Stimulated activated CD4-positive, alpha-beta T cell treated with anti-CD3 and anti-CD28 coated beads, Interleukin-1b, Interleukin-23, amount 100 ng/mL, for 4 hours (primary cell): ENCODE data around the gene TOX3.

Experiments
- DNase-seq, 2 donors: peaks; one replicate each; pipeline ENCODE4 v3.0.0-alpha.2; 2020; ENCODE audit warnings: low read depth in 2 of 2

Gene TOX3

GRCh38 chr16:52492789-52493357 is 54.1 kb downstream of the TOX3 start:
- DNase-seq: no peak

DNA sequence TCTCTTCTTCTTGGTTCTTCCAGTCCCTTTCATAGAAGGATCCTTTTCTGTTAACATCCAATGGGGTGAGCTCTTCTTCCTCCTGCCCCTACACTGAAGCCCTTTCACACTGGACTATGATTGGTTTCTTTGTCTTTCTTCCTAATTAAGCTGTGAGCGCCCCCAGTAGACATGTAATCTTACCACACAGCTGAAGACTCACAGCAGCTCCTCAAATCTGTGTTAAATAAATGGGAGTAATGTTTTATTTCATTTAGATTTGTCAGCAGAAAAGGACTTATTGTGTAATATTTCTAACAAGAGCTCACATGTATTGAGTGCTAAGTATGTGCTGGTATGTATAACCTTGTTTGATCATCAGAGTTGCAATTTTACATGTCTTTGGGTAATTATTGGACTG is 55.7 kb downstream of the TOX3 start:
- DNase-seq: no peak

DNA sequence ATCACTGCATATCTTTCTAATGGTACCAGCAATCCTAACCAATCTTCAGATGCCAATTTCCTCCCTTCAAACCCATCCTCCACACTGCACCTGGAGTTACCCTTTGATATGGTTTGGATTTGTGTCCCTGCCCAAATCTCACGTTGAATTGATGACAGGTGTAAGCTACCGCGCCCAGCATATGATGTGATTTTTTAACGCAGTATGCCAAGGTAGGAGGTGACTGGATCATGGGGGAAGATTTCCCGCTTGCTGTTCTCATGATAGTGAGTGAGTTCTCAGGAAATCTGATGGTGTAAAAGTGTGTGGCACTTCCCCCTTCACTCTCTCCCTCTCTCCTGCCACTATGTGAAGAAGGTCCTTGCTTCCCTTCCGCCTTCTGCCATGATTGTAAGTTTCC is 57.0 kb downstream of the TOX3 start:
- no peak for DNase-seq

DNA sequence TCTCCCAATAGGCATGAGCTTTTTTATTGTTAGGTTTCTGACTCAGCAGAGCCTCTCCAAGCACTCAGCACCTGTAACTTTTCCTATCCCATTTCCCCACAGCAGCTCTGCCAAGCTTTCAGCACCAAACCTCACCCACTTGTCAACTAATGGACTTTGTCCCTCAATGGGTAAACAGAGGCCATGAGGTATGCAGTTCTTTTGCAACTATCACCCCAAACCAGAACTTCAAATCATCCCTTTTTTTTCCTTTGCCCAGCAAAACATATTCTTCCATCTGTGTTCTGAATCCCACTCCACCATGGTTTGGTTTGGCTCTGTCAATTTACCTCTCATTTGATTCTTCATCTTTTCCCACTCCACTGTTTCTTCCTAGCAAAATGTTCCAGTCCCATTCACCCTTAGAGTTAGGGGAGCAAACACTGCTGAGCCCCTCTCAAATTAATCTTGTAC is 58.1 kb downstream of the TOX3 start:
- DNase-seq: no peak

DNA sequence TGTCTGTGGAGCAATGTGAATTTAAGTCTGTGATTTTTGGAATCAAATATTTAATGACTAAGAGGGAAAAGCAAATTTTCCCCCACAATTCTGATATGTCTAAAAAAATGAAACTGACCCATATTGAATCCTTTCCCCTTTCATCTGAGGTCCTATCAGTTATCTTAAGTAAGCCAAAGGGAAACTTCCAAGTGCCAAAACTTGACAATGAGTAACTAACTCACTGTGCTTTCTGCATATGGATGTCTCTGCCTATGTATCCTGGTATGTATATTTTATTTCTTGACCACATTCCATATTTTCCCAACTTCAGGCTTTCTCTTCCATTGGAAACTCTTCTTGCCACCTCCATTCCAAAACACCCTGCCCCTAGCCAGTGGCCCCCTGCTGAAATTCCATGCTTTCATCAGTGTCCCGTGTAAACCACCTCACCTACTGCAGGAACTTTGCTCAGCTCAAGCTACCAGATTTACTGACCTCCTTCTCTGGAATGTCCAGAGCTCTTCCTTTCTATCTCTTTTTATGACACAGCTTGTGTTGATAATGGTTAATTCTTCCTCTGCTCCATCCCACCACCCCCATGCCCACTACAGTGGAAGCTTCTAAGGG is 59.0 kb downstream of the TOX3 start:
- no peak for DNase-seq

- no peak for DNase-seq
Observed at GRCh38 chr16:52480237-52480636, 66.7 kb downstream of the TOX3 start.

- DNase-seq: no peak
Observed at GRCh38 chr16:52476111-52476510, 70.8 kb downstream of the TOX3 start.

- no peak for DNase-seq
Observed at GRCh38 chr16:52474679-52475078, 72.3 kb downstream of the TOX3 start.

GRCh38 chr16:52473096-52473495 is 73.8 kb downstream of the TOX3 start:
- DNase-seq: no peak

GRCh38 chr16:52471650-52472370 is 75.1 kb downstream of the TOX3 start:
- DNase-seq: no peak

GRCh38 chr16:52470585-52470984 is 76.4 kb downstream of the TOX3 start:
- DNase-seq: no peak

DNA sequence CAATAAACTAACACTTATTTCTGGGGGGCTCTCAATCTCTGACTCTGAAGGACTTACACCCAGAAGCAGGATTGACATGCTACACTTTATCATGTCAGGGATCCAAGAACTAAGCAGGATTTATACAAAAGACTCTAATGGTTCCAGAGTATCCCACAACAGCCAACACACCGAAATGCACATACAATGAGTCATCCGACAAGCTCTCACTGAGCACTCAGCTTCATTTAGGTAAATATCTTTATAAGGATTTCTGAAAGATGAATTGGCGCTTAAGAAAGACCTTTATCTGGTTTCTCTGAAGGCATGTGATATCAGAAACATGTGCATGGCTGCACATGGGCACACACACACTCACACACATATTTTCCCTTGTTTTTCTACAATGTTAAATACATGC is 77.2 kb downstream of the TOX3 start:
- DNase-seq: no peak

DNA sequence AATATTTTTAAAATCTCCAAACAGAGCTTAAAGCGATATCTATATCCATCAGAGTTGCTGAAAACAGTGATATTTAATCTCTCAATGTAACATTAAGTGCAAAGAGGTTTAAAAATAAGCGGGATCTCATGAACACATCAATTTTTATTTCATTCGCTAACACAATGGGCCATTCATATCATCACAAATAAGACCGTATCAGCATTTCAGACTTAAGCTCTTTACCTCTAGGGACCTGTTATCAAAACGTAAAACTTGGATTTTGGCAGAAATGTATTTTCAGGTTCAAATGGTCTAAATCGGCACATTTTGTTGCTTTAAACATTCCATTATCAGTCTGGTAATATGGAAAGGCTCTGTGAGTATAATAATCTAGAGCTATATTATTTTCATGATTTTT is 77.9 kb downstream of the TOX3 start:
- DNase-seq: no peak

DNA sequence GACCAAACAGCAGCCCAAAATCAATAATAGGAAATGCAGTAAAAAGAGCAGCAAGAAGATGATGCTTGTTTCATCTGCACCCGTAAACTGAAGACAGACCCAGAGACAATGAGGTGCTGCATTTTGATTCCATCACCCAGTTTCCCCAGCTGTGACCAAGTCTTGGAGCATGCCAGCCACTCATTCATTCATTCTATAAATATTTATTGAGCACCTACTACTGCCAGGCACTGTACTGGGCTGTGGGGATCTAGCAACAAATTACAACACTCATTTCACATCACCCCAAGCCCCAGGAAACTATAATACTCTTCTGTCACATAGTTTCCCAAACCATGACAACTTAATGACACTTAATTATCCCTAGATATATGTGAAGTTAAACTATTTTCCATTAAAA is 79.2 kb downstream of the TOX3 start:
- no peak for DNase-seq

DNA sequence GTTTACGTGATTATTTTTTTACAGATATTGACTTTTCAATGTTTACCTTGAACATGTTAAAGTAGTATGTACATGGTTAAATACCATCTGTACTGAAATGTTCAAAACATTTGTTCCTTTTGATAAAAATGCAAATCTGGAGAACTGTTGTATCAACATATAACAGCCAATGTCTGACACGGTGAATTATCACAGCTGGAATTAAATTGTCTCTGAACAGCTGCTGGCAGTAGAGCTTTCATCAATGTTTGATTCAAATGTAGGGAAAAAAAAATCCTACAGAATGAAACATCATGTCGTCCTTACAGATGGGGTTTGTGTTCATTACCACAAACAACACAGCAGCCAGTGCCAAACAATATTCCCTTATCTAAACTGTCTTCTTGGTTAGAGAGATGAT is 79.9 kb downstream of the TOX3 start:
- no peak for DNase-seq

DNA sequence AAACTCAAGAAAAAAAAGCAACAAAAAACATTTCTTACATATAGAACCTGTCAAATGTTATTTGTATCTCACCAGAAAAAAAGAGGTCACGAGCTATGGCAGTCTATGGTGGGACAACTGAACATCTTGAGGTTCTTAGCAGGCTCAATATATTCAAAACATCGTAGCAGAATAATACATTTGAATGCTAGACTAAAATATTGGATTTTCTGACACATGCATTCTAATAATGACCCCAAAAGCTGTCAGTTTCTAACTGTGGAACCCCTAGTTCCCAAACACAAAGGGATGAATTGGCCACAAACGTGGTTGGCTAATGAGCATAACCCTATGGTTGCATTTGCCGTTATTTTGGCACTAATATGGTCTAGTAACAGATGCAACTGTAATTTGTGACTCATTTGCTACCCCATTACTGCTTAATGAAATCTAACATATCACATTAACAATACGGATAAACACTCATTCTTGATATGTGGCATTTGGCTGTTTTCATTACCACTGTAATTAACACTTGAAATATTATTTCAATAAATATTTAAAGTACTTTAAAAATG is 81.2 kb downstream of the TOX3 start:
- no peak for DNase-seq

DNA sequence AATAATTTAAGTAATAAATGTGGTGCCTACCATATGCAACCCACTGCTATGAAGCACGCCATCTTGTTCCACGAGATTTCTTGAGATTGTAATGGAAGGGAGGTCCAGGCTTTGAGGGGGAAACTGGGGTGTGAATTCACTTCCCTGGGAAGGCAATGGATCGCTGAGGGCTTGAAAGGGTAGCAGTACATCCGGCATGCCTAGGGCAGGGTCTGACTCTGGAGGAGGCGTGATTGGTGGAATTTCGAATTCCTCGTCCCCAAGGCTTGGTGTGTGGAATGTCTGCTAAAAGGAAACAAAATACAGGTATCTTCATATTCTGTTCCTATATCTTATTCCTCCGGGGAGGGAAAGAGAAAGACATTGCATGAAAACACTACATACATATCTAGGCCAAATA is 83.0 kb downstream of the TOX3 start:
- no peak for DNase-seq

- DNase-seq: no peak
Observed at GRCh38 chr16:52462816-52463215, 84.1 kb downstream of the TOX3 start.

GRCh38 chr16:52460639-52461178 is 86.2 kb downstream of the TOX3 start:
- no peak for DNase-seq

DNA sequence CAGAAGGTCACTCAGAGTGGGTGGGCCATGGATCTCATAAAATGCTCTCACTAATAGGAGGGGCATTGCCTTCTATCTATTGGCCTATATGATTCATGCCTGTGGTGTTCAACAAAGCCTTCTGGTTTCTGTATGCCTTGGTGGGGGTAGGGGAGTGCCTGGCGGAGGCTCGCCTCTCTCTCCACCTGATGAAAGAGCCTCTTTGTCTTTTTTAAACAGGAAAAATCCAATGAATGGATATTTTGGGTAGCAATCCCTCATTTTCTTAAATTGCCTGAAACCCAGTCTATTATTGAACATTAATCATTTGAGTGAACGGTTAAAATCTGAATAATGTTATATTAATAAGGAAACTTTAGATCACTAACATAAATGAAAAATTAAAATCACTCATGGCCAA is 90.6 kb downstream of the TOX3 start:
- DNase-seq: no peak

DNA sequence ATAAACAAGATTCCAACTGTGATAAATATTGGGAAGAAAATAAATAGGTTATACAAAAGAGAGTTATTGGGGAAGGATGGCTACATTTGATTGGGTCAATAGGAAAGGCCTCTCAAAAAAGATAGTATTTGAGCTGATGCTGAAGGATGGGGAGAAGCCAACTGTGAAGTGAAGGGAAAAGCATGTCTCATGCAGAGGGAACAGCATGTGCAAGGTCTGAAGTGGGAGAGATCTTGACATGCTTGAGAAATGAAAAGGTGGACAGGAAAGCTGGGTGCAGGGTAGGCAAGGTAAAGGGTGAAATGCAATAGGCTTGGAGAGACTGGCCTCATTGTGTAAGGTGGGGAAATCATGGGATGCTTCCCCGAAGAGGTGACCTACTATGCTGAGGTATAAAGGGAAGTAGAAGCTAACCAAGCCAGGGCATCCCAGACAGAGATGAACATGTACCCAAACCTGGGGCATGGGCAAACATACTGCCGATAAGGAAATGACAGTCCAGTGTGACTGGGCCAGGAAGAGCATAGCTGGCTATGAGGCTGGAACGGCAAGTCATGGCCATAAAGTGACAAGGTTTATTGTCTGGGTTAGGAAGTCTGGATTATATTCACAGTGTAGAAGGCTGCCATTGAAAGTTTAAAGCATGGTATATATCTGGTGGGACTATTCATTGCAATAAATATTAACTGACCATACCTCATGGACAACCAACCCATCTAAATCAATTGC is 91.2 kb downstream of the TOX3 start:
- no peak for DNase-seq

- DNase-seq: no peak
Observed at GRCh38 chr16:52453644-52454043, 93.3 kb downstream of the TOX3 start.
